ENCODE measurements around the gene CABP7.
A peak's percentile ranks its signal among the peaks of the same experiment; 100 is the strongest.
"Not testable (repeated sequence)": the region's sequence is repeated elsewhere in the genome, so short reads cannot be mapped to it uniquely, and the experiment has no call there.

CABP7 gene

GRCh38 chr22:29751669-29752068 lies 31.9 kb downstream of the CABP7 start:
- no peak for FAIRE-seq

DNA sequence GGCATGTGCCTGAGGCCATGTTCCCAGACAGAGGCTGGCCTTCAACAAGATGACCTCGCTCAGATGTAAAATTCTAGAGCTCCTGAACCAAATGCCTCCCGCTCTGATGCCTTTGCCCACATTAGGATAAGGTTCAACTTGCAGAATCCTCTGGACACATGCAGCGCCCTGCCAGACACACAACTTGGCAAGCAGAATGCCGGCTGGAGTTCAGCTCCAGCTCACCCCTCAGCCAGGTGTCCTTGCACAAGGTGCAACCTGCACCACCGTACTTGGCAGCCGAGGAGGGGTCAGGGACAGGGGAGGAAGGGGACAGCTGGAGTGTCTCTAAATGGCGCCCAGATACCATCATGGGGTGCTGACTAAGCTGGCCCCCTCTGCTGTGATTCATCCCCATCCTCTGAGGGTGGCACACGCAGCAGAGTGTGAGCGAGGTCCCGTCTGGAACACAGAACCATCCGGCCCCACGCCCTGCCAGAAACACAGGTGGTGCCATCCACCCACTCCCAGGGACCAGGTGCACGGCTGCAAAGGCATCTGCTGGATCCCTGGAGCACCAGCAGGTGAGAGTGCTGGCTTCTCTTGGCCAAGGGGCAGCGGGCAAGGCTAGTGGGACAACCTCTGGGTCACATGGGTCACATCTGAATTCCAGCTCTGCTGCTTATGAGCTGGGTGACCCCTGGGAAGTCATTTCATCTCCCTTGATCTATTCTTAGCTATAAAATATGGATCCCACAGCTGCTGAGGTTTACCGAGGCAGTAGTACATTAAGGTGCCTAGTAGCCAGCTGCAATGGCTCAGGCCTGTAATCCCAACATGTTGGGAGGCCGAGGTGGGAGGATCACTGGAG lies 34.2 kb downstream of the CABP7 start:
- FAIRE-seq, result no peak

- not testable (repeated sequence) for FAIRE-seq
Measured at GRCh38 chr22:29754658-29755395, 35.0 kb downstream of the CABP7 start.

DNA sequence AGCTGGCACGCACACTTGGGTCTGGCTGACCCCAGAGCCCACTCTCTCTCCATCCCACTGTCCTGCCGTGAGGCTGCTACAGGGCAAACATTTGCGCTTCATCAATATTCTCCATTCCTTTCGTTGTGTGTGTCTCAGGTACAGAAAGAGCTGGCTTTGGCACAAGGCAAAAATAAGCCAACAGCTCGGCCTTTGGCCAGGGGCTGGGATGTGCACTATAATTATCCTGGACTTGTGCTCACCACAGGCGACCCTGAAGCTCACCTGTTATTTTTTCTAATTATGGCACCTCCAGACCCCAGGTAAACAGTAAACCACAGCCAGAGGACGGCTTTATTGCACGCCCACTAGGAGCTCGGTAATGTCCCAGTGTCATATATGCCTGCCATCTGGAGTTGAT lies 36.1 kb downstream of the CABP7 start:
- FAIRE-seq, result no peak

DNA sequence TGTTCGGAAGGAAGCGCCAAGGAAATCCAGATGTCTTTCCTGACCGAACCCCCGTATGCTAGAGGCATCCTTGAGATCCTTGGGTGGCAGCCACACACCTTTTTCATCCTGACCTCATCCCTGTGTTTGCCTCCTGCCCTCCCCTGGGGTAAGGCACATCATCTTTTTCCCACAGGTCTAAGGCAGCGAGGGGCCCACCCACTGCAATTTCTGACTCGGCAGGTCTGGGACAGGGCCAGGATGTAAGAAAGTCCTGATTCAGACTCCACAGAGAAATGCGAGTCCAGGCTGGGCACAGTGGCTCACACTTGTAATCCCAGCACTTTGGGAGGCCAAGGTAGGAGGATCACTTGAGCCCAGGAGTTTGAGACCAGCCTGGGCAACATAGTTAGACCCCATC lies 36.5 kb downstream of the CABP7 start:
- FAIRE-seq, result no peak

DNA sequence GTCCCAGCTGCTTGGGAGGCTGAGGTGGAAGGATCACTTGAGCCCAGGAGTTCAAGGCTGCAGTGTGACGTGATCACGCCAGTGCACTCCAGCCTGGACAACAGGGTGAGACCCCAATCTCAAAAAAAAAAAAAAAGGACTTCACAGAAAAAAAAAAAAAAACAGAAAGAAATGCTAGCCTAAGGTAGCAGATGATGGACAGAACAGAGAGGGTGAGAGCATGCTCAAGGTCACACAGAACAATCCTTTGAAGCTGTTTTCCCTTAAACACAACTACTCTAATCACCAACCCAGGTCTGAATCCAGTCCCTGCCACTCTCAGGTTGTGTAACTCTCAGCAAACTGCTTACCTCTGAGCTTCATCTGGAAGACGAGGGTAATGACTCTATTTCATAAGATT lies 37.3 kb downstream of the CABP7 start:
- no peak for FAIRE-seq

DNA sequence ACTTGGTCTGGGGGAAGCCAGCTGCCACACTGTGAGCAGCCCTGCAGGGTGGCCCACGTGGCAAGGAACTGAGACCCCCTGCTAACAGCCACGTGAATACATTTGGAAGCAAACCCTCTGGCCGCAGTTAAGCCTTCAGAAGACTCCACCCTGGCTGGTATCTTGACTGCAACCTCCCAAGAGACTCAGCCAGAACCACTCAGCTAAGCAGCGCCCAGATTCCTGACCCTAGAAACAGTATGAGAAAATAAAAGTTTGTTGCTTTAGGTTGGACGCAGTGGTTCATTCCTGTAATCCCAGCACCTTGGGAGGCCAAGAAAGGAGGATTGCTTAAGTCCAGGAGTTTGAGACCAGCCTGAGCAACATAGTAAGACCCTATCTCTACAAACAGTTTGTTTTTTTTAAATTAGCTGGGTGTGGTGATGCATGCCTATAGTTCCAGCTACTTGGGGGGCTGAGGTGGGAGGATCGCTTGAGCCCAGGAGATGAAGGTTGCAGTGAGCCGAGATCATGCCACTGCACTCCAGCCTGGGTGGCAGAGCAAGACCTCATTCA lies 38.3 kb downstream of the CABP7 start:
- FAIRE-seq, result no peak

- no peak for FAIRE-seq
Measured at GRCh38 chr22:29758959-29759358, 39.2 kb downstream of the CABP7 start.

GRCh38 chr22:29762263-29762662 lies 42.5 kb downstream of the CABP7 start:
- FAIRE-seq, result no peak

GRCh38 chr22:29765905-29766631 lies 46.3 kb downstream of the CABP7 start:
- no peak for FAIRE-seq

GRCh38 chr22:29766632-29767170 lies 46.9 kb downstream of the CABP7 start, which contains the start of gene ZMAT5:
Gene ZMAT5 (minus strand): TSS chr22:29767007. CDS start chr22:29748544, 18,463 bp downstream.
- FAIRE-seq, result peak; percentile 22

DNA sequence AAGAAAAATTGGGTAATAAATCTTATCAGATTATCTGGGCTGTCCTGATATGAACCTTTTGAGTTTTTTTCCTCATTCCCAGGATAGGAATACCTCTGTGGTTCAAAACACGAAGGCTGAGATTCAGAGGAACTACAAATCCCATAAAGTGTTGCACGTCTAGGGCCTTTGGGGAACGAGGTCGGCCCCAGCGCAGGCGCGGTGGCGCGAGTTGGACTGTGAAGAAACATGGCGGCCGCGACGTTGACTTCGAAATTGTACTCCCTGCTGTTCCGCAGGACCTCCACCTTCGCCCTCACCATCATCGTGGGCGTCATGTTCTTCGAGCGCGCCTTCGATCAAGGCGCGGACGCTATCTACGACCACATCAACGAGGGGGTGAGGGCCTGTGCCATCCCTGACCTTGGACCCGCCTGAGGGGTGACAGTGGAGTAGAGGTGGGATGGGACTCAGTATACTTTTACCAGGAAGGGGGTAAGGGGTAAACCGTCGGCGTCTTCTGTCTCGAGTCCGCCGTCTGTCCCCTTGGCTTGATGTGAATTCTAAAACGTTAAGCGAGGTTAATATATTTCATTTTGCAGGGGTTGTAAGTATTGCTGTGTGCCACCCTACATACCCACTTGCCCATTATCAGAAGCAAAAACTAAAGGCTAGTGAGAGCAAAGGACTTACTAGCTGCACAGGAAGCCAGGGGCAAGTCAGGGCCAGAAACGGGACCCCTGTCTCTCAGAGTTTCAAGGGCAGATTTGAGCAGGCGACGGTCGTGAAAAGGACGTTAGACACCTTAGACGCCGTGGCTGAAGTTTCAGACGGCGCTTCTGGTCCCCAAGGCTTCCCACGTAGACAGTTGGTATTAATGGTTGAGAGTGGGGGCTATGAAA lies 47.6 kb downstream of the CABP7 start, which contains the start of gene UQCR10:
TSS of gene UQCR10 (plus strand) at position 199 of the 881 bp plus-strand sequence. CDS start at position 229, 30 bp downstream.
- FAIRE-seq, result no peak

GRCh38 chr22:29768052-29768693 lies 48.4 kb downstream of the CABP7 start:
- no peak for FAIRE-seq

- FAIRE-seq, result no peak
Measured at GRCh38 chr22:29769723-29770321, 50.0 kb downstream of the CABP7 start.

GRCh38 chr22:29772170-29772641 lies 52.4 kb downstream of the CABP7 start:
- no peak for FAIRE-seq

- no peak for FAIRE-seq
Measured at GRCh38 chr22:29773233-29773632, 53.4 kb downstream of the CABP7 start.

DNA sequence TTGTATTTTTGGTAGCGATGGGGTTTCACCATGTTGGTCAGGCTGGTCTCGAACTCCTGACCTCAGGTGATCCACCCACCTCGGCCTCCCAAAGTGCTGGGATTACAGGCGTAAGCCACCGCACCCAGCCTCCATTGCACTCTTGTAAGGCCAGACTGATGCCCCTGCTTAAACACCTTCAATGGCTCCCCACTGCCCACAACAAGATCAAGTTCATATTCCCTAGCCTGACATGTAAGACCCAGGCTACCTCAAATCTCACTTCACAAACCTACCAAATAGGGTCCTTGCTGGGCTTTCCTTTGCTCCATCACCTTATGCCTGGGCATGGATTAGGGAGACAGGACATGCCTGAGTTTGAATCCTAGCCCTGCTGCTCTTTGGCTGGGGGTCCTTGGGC lies 60.4 kb downstream of the CABP7 start:
- FAIRE-seq, result no peak

GRCh38 chr22:29780748-29781676 lies 61.2 kb downstream of the CABP7 start:
- no peak for FAIRE-seq

Measured in TTC549 (cell line).